PC-9 (cell line): ENCODE data around the gene CNPY4. TPM values are rescaled to one million over a fixed set of nuclear protein-coding genes. Genes with fewer than 3 reads are reported as not detected.

Experiments used
- BruUV-seq: library from RNA; stranded (reverse); fragments of 400-500 nt; replicated peaks from 2 replicates; lab custom pipeline; 2021; lab: Mats Ljungman, UMichigan
- CTCF ChIA-PET: fragments of 300-600 bp; sonication (Branson Sonifier 250); formaldehyde crosslinking; loops from one replicate; lab custom pipeline; 2022; ENCODE audit warnings: antibody characterized with exemption; lab: Charles Lee
- POLR2A ChIA-PET: fragments of 300-600 bp; sonication (Branson Sonifier 250); formaldehyde crosslinking; loops from one replicate; lab custom pipeline; 2022; ENCODE audit warnings: antibody characterized with exemption; ENCODE audit not compliant: unreplicated experiment; lab: Charles Lee
- DNase-seq, 2 experiments: peaks; one replicate each; pipeline versions ENCODE4 v3.0.0 to v3.0.0-alpha.2; 2015 to 2022; ENCODE audit warnings: mixed read lengths in 1 of 2
- H2AFZ ChIP-seq: fragments of 200-600 bp; sonication (generic); 2 replicates; pipeline ENCODE4 v1.8.1; 2017; ENCODE audit warnings: antibody characterized with exemption
- H3F3A ChIP-seq: fragments of 200-600 bp; sonication (generic); 2 replicates; pipeline ENCODE4 v1.8.1; 2017; ENCODE audit warnings: antibody characterized with exemption, mild to moderate bottlenecking, low read depth; ENCODE audit not compliant: insufficient read depth
- H3K27ac ChIP-seq: fragments of 200-600 bp; sonication (generic); 2 replicates; pipeline ENCODE4 v1.6.1; 2016; ENCODE audit warnings: mixed run types
- H3K27me3 ChIP-seq: fragments of 200-600 bp; sonication (generic); 2 replicates; pipeline ENCODE4 v1.6.1; 2016; ENCODE audit warnings: low read depth, mixed run types; ENCODE audit not compliant: insufficient read depth
- H3K36me3 ChIP-seq: fragments of 200-600 bp; sonication (generic); 2 replicates; pipeline ENCODE4 v1.6.1; 2016; ENCODE audit warnings: low read depth, mixed run types
- H3K4me1 ChIP-seq: fragments of 200-600 bp; sonication (generic); replicated peaks from 2 replicates; pipeline ENCODE4 v1.6.1; 2016; ENCODE audit warnings: mixed run types; ENCODE audit not compliant: insufficient read depth
- H3K4me2 ChIP-seq: fragments of 200-600 bp; sonication (generic); 2 replicates; pipeline ENCODE4 v1.6.1; 2017; ENCODE audit warnings: mixed run types
- H3K4me3 ChIP-seq: fragments of 200-600 bp; sonication (generic); 2 replicates; pipeline ENCODE4 v1.6.1; 2016; ENCODE audit warnings: mixed run types
- H3K79me2 ChIP-seq: fragments of 200-600 bp; sonication (generic); 2 replicates; pipeline ENCODE4 v1.6.1; 2017; ENCODE audit warnings: low read depth, mixed run types
- H3K9me2 ChIP-seq: fragments of 200-600 bp; sonication (generic); 2 replicates; pipeline ENCODE4 v1.8.1; 2017; ENCODE audit warnings: mild to moderate bottlenecking; ENCODE audit not compliant: insufficient read depth
- H3K9me3 ChIP-seq: fragments of 200-600 bp; sonication (generic); 2 replicates; pipeline ENCODE4 v1.8.1; 2016; ENCODE audit warnings: low read depth; ENCODE audit not compliant: insufficient read depth
- H4K20me1 ChIP-seq: fragments of 200-600 bp; sonication (generic); 2 replicates; pipeline ENCODE4 v1.8.1; 2017; ENCODE audit not compliant: insufficient read depth
- EZH2 ChIP-seq: fragments of 200-600 bp; sonication (generic); IDR thresholded peaks from 2 replicates; pipeline ENCODE4 v1.8.0; 2017; ENCODE audit warnings: antibody characterized with exemption, low read depth
- intact Hi-C: fragments of 100-400 bp; cut with micrococcal nuclease; formaldehyde crosslinking; loops from one replicate; pipeline ENCODE4 v1.10.0; 2022; ENCODE audit not compliant: unreplicated experiment
- total RNA-seq: library from RNA; stranded (reverse); gene quantifications from 2 replicates; pipeline ENCODE4 v1.2.3, GENCODE V29; 2021
- TF ChIP-seq, protein P1 (sequence below): fragments of 200-600 bp; sonication (generic); conservative IDR thresholded peaks from 2 replicates; pipeline ENCODE4 v1.6.1; 2017; ENCODE audit warnings: mixed run types, antibody characterized with exemption, mild to moderate bottlenecking, moderate library complexity

Gene CNPY4
- total RNA-seq, 1 experiment from 2014 or later = 10.3 TPM

GRCh38 chr7:100118388-100119071 lies 904 bp upstream of the CNPY4 start:
- H3K27me3 ChIP-seq = no peaks in the 10 kb centered on the region
- POLR2A ChIA-PET = no interaction called here
- CTCF ChIA-PET = no interaction called here
- no peaks in the 10 kb centered on the region for H3K79me2 ChIP-seq
- H3K9me2 ChIP-seq = no peaks in the 10 kb centered on the region
- H3K4me3 ChIP-seq = peak overlapping the region; percentile 76
- BruUV-seq = TSS peak; percentile 44
- intact Hi-C loops = loop anchor here (1.0 kb wide), 1 partner anchor 17 kb away; the partner anchor contains the start of genes AP4M1 and MCM7
- H3F3A ChIP-seq = no peaks in the 10 kb centered on the region; the same call in 1 of the 2 replicates
- peak overlapping the region; percentile 87 for H3K4me2 ChIP-seq
- peak overlapping the region; percentile 89 for H2AFZ ChIP-seq
- DNase-seq = no peak
- no peak overlapping the region; the same call in 1 of the 2 replicates for H3K27ac ChIP-seq
- H3K4me1 ChIP-seq = peaks cover 5% of the 10 kb centered on the region; the same call in 1 of the 2 replicates
- H3K36me3 ChIP-seq = no peaks in the 10 kb centered on the region
- no peaks in the 10 kb centered on the region for H4K20me1 ChIP-seq
- no peaks in the 10 kb centered on the region for H3K9me3 ChIP-seq
- no peak for TF ChIP-seq EZH2
- TF ChIP-seq, protein P1, sequence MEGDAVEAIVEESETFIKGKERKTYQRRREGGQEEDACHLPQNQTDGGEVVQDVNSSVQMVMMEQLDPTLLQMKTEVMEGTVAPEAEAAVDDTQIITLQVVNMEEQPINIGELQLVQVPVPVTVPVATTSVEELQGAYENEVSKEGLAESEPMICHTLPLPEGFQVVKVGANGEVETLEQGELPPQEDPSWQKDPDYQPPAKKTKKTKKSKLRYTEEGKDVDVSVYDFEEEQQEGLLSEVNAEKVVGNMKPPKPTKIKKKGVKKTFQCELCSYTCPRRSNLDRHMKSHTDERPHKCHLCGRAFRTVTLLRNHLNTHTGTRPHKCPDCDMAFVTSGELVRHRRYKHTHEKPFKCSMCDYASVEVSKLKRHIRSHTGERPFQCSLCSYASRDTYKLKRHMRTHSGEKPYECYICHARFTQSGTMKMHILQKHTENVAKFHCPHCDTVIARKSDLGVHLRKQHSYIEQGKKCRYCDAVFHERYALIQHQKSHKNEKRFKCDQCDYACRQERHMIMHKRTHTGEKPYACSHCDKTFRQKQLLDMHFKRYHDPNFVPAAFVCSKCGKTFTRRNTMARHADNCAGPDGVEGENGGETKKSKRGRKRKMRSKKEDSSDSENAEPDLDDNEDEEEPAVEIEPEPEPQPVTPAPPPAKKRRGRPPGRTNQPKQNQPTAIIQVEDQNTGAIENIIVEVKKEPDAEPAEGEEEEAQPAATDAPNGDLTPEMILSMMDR = no peak

DNA sequence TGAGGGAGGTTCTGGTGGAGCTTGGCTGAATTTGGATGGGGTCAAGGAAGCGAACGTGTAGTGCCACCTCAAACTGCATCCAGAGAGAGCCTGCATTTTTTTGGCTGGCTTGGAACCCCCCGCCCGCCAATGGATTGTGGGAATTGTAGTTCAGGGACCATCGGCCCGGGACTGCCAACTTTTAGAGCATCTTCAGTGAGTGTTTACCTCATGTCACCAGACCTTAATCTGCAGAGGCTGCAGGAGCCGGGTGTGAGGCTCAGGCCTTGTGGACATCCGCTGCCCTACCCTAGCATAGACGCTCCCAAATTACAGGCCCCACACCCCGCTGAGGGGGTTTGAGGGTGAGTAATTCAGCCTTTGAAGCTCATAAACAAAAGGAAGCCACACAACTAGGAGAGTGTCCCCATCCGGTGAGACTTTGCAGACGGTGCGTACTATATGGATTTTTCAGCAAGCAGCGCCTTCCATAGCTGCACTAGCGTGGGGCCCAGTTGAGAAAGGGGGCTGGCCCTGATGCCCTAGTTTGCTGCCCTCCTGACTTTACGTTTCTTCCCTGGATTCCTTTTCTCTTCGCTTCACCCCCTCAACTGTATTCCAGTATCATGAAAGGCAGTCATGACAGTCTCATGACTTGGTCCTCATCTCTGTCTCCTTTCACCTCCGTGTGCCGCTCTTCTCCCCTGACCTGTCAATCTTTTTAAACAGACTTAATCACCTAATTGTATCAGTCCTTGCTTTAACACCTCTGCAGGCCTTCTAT lies 717 bp downstream of the CNPY4 start:
- Histone ChIP-seq H3K9me2 (no peaks in the 10 kb centered on the region), H3K27ac (no peak overlapping the region), H3K4me3 (peak overlapping the region; percentile 76), H3K4me1 (peaks cover 5% of the 10 kb centered on the region; the same call in 1 of the 2 replicates), H3K36me3 (no peaks in the 10 kb centered on the region), H3K79me2 (no peaks in the 10 kb centered on the region), H3K27me3 (no peaks in the 10 kb centered on the region), H3K4me2 (peak overlapping the region; percentile 87), H3F3A (peaks cover 7% of the 10 kb centered on the region; the same call in 1 of the 2 replicates), H4K20me1 (no peaks in the 10 kb centered on the region), H3K9me3 (no peaks in the 10 kb centered on the region), H2AFZ (peak overlapping the region; percentile 89)
- CTCF ChIA-PET = interaction anchor here (0.5 kb wide), 1 partner anchor 10 kb away, joined by 18 read pairs; no protein-coding TSS in a partner anchor
- TSS peak; percentile 62 for BruUV-seq
- DNase-seq = peak in 1 of 2 experiments; percentile 53
- POLR2A ChIA-PET = interaction anchor here (0.6 kb wide), 1 partner anchor 25 kb away, joined by 3 read pairs; no protein-coding TSS in a partner anchor
- intact Hi-C loops = loop anchor here (1.0 kb wide), 1 partner anchor 19 kb away; the partner anchor contains the start of genes AP4M1 and MCM7
- TF ChIP-seq, protein P1 = no peak
- no peak for TF ChIP-seq EZH2

GRCh38 chr7:100120733-100121036 lies 1.3 kb downstream of the CNPY4 start:
- Histone ChIP-seq H3K79me2 (peaks cover under 1% of the 10 kb centered on the region; the same call in 1 of the 2 replicates), H2AFZ (no peak overlapping the region), H3K9me2 (no peaks in the 10 kb centered on the region), H3K9me3 (no peaks in the 10 kb centered on the region), H4K20me1 (no peaks in the 10 kb centered on the region), H3K27ac (no peak overlapping the region), H3K27me3 (no peaks in the 10 kb centered on the region), H3K4me3 (no peak overlapping the region), H3K36me3 (no peaks in the 10 kb centered on the region), H3F3A (peaks cover 13% of the 10 kb centered on the region; the same call in 1 of the 2 replicates), H3K4me2 (peak overlapping the region; percentile 87), H3K4me1 (peaks cover 10% of the 10 kb centered on the region; the same call in 1 of the 2 replicates)
- TF ChIP-seq, protein P1 = no peak
- no peak for TF ChIP-seq EZH2
- POLR2A ChIA-PET = no interaction called here
- no peak for DNase-seq
- intact Hi-C loops = no loop called here
- CTCF ChIA-PET = interaction anchor here (0.5 to 0.6 kb wide), 2 partner anchors 10 to 60 kb away, joined by 3 to 18 read pairs; no protein-coding TSS in a partner anchor
- BruUV-seq = no TSS peak
